OCI-LY3 (cell line): ENCODE measurements around the gene PREX1.

Source experiments
- H2AFZ ChIP-seq: fragments of 200-600, 300-600 bp; shearing (Covaris generic); 2 replicates; pipeline ENCODE4 v1.6.0; 2014; ENCODE audit warnings: antibody characterized with exemption, low read depth, low read length
- H3K27ac ChIP-seq: fragments of 200-600, 300-600 bp; sonication (generic); 2 replicates; pipeline ENCODE4 v1.5.1; 2014; ENCODE audit warnings: mild to moderate bottlenecking, low read length, moderate library complexity, mixed read lengths
- H3K27me3 ChIP-seq: fragments of 200-600, 300-600 bp; sonication (generic); 2 replicates; pipeline ENCODE4 v1.6.1; 2014; ENCODE audit warnings: low read depth, low read length, mixed read lengths
- H3K36me3 ChIP-seq: fragments of 200-600, 300-600 bp; sonication (generic); replicated peaks from 2 replicates; pipeline ENCODE3; 2014; ENCODE audit warnings: low read depth, low read length, mixed read lengths
- H3K4me1 ChIP-seq: fragments of 300-600, 200-600 bp; sonication (generic); 2 replicates; pipeline ENCODE4 v1.6.1; 2014; ENCODE audit warnings: low read length, mixed read lengths
- H3K4me2 ChIP-seq: fragments of 200-600, 300-600 bp; sonication (generic); 2 replicates; pipeline ENCODE4 v1.6.1; 2014; ENCODE audit warnings: low read length, mixed read lengths
- H3K4me3 ChIP-seq: fragments of 300-600, 200-600 bp; sonication (generic); 2 replicates; pipeline ENCODE4 v1.5.1; 2014; ENCODE audit warnings: antibody characterized with exemption, mild to moderate bottlenecking, low read length, moderate library complexity
- H3K79me2 ChIP-seq: fragments of 300-600, 200-600 bp; shearing (Covaris generic); 2 replicates; pipeline ENCODE4 v1.6.1; 2014; ENCODE audit warnings: mild to moderate bottlenecking, low read length, mixed read lengths
- H3K9ac ChIP-seq: fragments of 300-600, 200-600 bp; shearing (Covaris generic); 2 replicates; pipeline ENCODE4 v1.6.0; 2014; ENCODE audit warnings: mild to moderate bottlenecking, low read length, moderate library complexity
- H3K9me3 ChIP-seq: fragments of 200-600, 300-600 bp; shearing (Covaris generic); 2 replicates; pipeline ENCODE4 v1.6.1; 2014; ENCODE audit warnings: low read length, mixed read lengths; ENCODE audit not compliant: insufficient read depth
- H4K20me1 ChIP-seq: fragments of 200-600, 300-600 bp; sonication (generic); 2 replicates; pipeline ENCODE4 v1.6.1; 2016; ENCODE audit warnings: low read length, mixed read lengths; ENCODE audit not compliant: insufficient read depth
- CTCF ChIP-seq: fragments of 200-600, 300-600 bp; sonication (generic); IDR thresholded peaks from 2 replicates; pipeline ENCODE4 v1.5.1; 2014; ENCODE audit warnings: antibody characterized with exemption, low read length, low read depth
- EZH2phosphoT487 ChIP-seq: fragments of 200-600 bp; shearing (Covaris generic); IDR thresholded peaks from 2 replicates; pipeline ENCODE4 v1.6.1; 2018; ENCODE audit warnings: antibody characterized with exemption, mixed run types, low read depth

Gene PREX1

GRCh38 chr20:48761023-48761785 is 66.6 kb downstream of the PREX1 start:
- no peaks in the 10 kb centered on the region for H3K27me3 ChIP-seq
- no peak overlapping the region for H3K4me2 ChIP-seq
- H4K20me1 ChIP-seq = peaks cover 8% of the 10 kb centered on the region; the same call in 1 of the 2 replicates
- H3K79me2 ChIP-seq = no peaks in the 10 kb centered on the region
- H3K4me3 ChIP-seq = no peak overlapping the region
- H3K4me1 ChIP-seq = peaks cover 19% of the 10 kb centered on the region
- H3K36me3 ChIP-seq = no peaks in the 10 kb centered on the region
- H3K27ac ChIP-seq = no peak overlapping the region
- 0 out of 2 replicates have a peak, but pooled peaks cover 3% of the 10 kb centered on the region for H3K9me3 ChIP-seq
- no peak overlapping the region for H3K9ac ChIP-seq
- TF ChIP-seq CTCF (no peak), EZH2phosphoT487 (no peak)
- H2AFZ ChIP-seq = no peak overlapping the region

GRCh38 chr20:48760403-48760983 is 67.3 kb downstream of the PREX1 start:
- no peaks in the 10 kb centered on the region for H3K79me2 ChIP-seq
- H4K20me1 ChIP-seq = peaks cover 8% of the 10 kb centered on the region; the same call in 1 of the 2 replicates
- H2AFZ ChIP-seq = no peak overlapping the region
- no peak overlapping the region for H3K4me3 ChIP-seq
- H3K27me3 ChIP-seq = no peaks in the 10 kb centered on the region
- H3K9ac ChIP-seq = no peak overlapping the region
- H3K4me2 ChIP-seq = 0 out of 2 replicates have a peak overlapping the region, but pooled peaks have one; percentile 7
- peaks cover 19% of the 10 kb centered on the region for H3K4me1 ChIP-seq
- no peak for TF ChIP-seq CTCF
- no peak for TF ChIP-seq EZH2phosphoT487
- H3K27ac ChIP-seq = no peak overlapping the region
- H3K36me3 ChIP-seq = no peaks in the 10 kb centered on the region
- H3K9me3 ChIP-seq = 0 out of 2 replicates have a peak, but pooled peaks cover 3% of the 10 kb centered on the region

- TF ChIP-seq CTCF (no peak), EZH2phosphoT487 (no peak)
- no peak overlapping the region for H3K27ac ChIP-seq
- 0 out of 2 replicates have a peak, but pooled peaks cover 8% of the 10 kb centered on the region for H4K20me1 ChIP-seq
These were observed 68.1 kb downstream of the PREX1 start for GRCh38 chr20:48759631-48760245.

More at GRCh38 chr20:48759631-48760245, 68.1 kb downstream of the PREX1 start:
- Histone ChIP-seq H3K79me2 (no peaks in the 10 kb centered on the region), H2AFZ (no peak overlapping the region), H3K4me2 (no peak overlapping the region), H3K9ac (no peak overlapping the region), H3K9me3 (peaks cover 6% of the 10 kb centered on the region; the same call in 1 of the 2 replicates), H3K36me3 (no peaks in the 10 kb centered on the region), H3K4me3 (no peak overlapping the region), H3K4me1 (peaks cover 19% of the 10 kb centered on the region), H3K27me3 (no peaks in the 10 kb centered on the region)
